ENCODE measurements around the gene DMAC2L.

- TF ChIP-seq CTCF (IDR thresholded peaks at IDR 0.05) (no peak), EP300 (IDR thresholded peaks at IDR 0.05; ENCODE audit: low read depth) (no peak), POLR2A (IDR thresholded peaks at IDR 0.05) (no peak)
Measured at GRCh38 chr14:50290306-50290705, 21.8 kb upstream of the DMAC2L start.

Data from transverse colon (tissue), 3 donors.